HepG2 (cell line): Measurements from ENCODE around the gene ACP5. TPM values are rescaled to one million over a fixed set of nuclear protein-coding genes. Genes with fewer than 3 reads are reported as not detected.

ENCODE experiments used
- ATAC-seq: fragments of 200-7000 bp; cut with Tn5 transposase; 3 replicates; pipeline ENCODE4 v1.9.1; 2020; ENCODE audit warnings: mild to moderate bottlenecking, moderate library complexity
- BruUV-seq: library from RNA; stranded (reverse); fragments of 400-500 nt; replicated peaks from 2 replicates; lab custom pipeline; 2021; lab: Mats Ljungman, UMichigan
- CTCF ChIA-PET: fragments of 300-600 bp; formaldehyde crosslinking; extraction: SDS; loops from one replicate; lab custom pipeline; 2021; ENCODE audit warnings: low total read pairs, inconsistent platforms, low intra/inter-chr PET ratio; lab: Yijun Ruan, JAX
- POLR2A ChIA-PET: fragments of 350-600 bp; sonication (Branson Sonifier 250); formaldehyde crosslinking; loops from one replicate; lab custom pipeline; 2020; ENCODE audit warnings: antibody characterized with exemption, inconsistent platforms; lab: Yijun Ruan, JAX
- DNase-seq: peaks from one replicate; pipeline ENCODE4 v3.0.0-alpha.2; 2015; ENCODE audit warnings: low spot score
- FAIRE-seq: peaks from 3 replicates; lab custom pipeline; 2011; peaks lifted over from hg19 to GRCh38; lab: Jason Lieb, UNC
- H2AFZ ChIP-seq: one replicate; pipeline ENCODE4 v1.6.1; 2011; ENCODE audit warnings: low read length, inconsistent platforms
- H3K27ac ChIP-seq: fragments of 300-600 bp; 3 replicates; pipeline ENCODE4 v1.8.0; 2011; ENCODE audit warnings: mixed run types, mild to moderate bottlenecking, mixed read lengths, low read length, inconsistent platforms; ENCODE audit not compliant: insufficient read depth; ENCODE audit errors: extremely low read length
- H3K27me3 ChIP-seq, 2 experiments: fragments of 200-600 bp in 1 of 2; 2 replicates in 1 of 2; 3 replicates in 1 of 2; pipeline versions ENCODE4 v1.6.0 to v1.8.0; 2011; ENCODE audit warnings: low read length in 2 of 2, mild to moderate bottlenecking in 2 of 2, moderate library complexity in 2 of 2, inconsistent platforms in 1 of 2; ENCODE audit not compliant: insufficient read depth in 2 of 2, control insufficient read depth in 1 of 2
- H3K36me3 ChIP-seq, 2 experiments: fragments of 200-600 bp in 1 of 2; replicated peaks in 1 of 2; 2 replicates in 1 of 2; 3 replicates in 1 of 2; pipeline versions ENCODE4 v1.5.1 to v1.8.0; 2011; ENCODE audit warnings: low read length in 2 of 2, inconsistent platforms in 1 of 2; ENCODE audit not compliant: insufficient read depth in 2 of 2, control insufficient read depth in 1 of 2
- H3K4me1 ChIP-seq: 2 replicates; pipeline ENCODE4 v1.5.1; 2012; ENCODE audit warnings: low read length, inconsistent platforms; ENCODE audit not compliant: insufficient read depth
- H3K4me2 ChIP-seq: 2 replicates; pipeline ENCODE4 v1.6.0; 2011; ENCODE audit warnings: low read depth, low read length, inconsistent platforms
- H3K4me3 ChIP-seq, 3 experiments: fragments of 200-600 bp in 1 of 3; sonication (generic), shearing (Covaris generic) in 1 of 3; replicated peaks in 1 of 3; 2 replicates each; pipeline ENCODE4 v1.5.1; 2011 to 2016; ENCODE audit warnings: low read length in 3 of 3, inconsistent platforms in 2 of 3, low read depth in 2 of 3, mild to moderate bottlenecking in 2 of 3, control low read depth in 1 of 3, mixed read lengths in 1 of 3; ENCODE audit not compliant: insufficient read depth in 1 of 3
- H3K79me2 ChIP-seq: one replicate; pipeline ENCODE4 v1.6.1; 2011; ENCODE audit warnings: low read length, inconsistent platforms; ENCODE audit not compliant: insufficient read depth
- H3K9ac ChIP-seq: 2 replicates; pipeline ENCODE4 v1.6.0; 2011; ENCODE audit warnings: mild to moderate bottlenecking, low read depth, low read length, inconsistent platforms; ENCODE audit not compliant: insufficient read depth
- H3K9me3 ChIP-seq: 2 replicates; pipeline ENCODE4 v1.5.1; 2012; ENCODE audit warnings: mild to moderate bottlenecking, low read length
- H4K20me1 ChIP-seq: 2 replicates; pipeline ENCODE4 v1.6.0; 2011; ENCODE audit warnings: inconsistent platforms, mild to moderate bottlenecking, low read length, moderate library complexity; ENCODE audit not compliant: insufficient read depth
- FOXK2 ChIP-seq: fragments of 450-650 bp; IDR thresholded peaks from 2 replicates; pipeline ENCODE4 v1.6.1; 2016
- HNF4A ChIP-seq: sonication (generic); formaldehyde crosslinking; IDR thresholded peaks from 2 replicates; pipeline ENCODE4 v1.4.0; 2020; ENCODE audit warnings: missing genetic modification reagents
- KDM1A ChIP-seq: IDR thresholded peaks from 2 replicates; pipeline ENCODE4 v1.6.1; 2016; ENCODE audit warnings: missing compliant biosample characterization
- KDM2A ChIP-seq: sonication (generic); formaldehyde crosslinking; IDR thresholded peaks from 2 replicates; pipeline ENCODE4 v1.4.0; 2020; ENCODE audit warnings: low read depth, missing genetic modification reagents, borderline replicate concordance
- SOX6 ChIP-seq, 2 experiments: fragments of 450-650 bp in 1 of 2; sonication (generic) in 1 of 2; formaldehyde crosslinking in 1 of 2; IDR thresholded peaks; 2 replicates each; pipeline versions ENCODE4 v1.4.0 to v1.6.1; 2017 to 2020; ENCODE audit warnings: antibody characterized with exemption in 1 of 2, mild to moderate bottlenecking in 1 of 2, missing genetic modification reagents in 1 of 2
- THAP8 ChIP-seq: sonication (generic); formaldehyde crosslinking; IDR thresholded peaks from 2 replicates; pipeline ENCODE4 v1.5.1; 2020; ENCODE audit warnings: missing genetic modification reagents, mild to moderate bottlenecking, borderline replicate concordance
- ZBTB7A ChIP-seq: sonication (generic); formaldehyde crosslinking; IDR thresholded peaks from 2 replicates; pipeline ENCODE4 v1.8.0; 2022; ENCODE audit warnings: mild to moderate bottlenecking, missing genetic modification reagents
- ZFP36L2 ChIP-seq: sonication (generic); formaldehyde crosslinking; IDR thresholded peaks from 2 replicates; pipeline ENCODE4 v1.4.0; 2020; ENCODE audit warnings: missing genetic modification reagents
- ZNF12 ChIP-seq: sonication (generic); formaldehyde crosslinking; IDR thresholded peaks from 2 replicates; pipeline ENCODE4 v1.5.0; 2020; ENCODE audit warnings: missing genetic modification reagents
- ZNF749 ChIP-seq: sonication (generic); formaldehyde crosslinking; IDR thresholded peaks from 2 replicates; pipeline ENCODE4 v1.8.0; 2022; ENCODE audit warnings: mild to moderate bottlenecking, missing genetic modification reagents, moderate library complexity, borderline replicate concordance
- ZNF891 ChIP-seq: sonication (generic); formaldehyde crosslinking; IDR thresholded peaks from 2 replicates; pipeline ENCODE4 v1.5.0; 2020; ENCODE audit warnings: mild to moderate bottlenecking, missing genetic modification reagents
- WGBS: methylation state at CpG from one replicate; pipeline ENCODE4 v1.1.6; 2017; ENCODE audit warnings: low lambda C conversion rate; 5-methylcytosine and 5-hydroxymethylcytosine counted together
- in situ Hi-C: cut with HindIII; loops from 2 replicates; pipeline ENCODE4 v1.10.0; 2017; ENCODE audit warnings: low pct_unique_long_range_greater_than_20kb; ENCODE audit not compliant: extremely low pct_ligation_motif_present
- intact Hi-C: fragments of 100-400 bp; cut with micrococcal nuclease; formaldehyde crosslinking; loops from one replicate; pipeline ENCODE4 v1.10.0; 2022; ENCODE audit not compliant: unreplicated experiment
- polyA plus RNA-seq, 8 experiments: library from polyadenylated mRNA; depleted of rRNA in 3 of 8; stranded (reverse) in 7 of 8; unstranded in 1 of 8; fragments of >200 nt; fragmentation: Illumina TruSeq in 4 of 8; extraction: Trizol in 4 of 8; gene quantifications; 2 replicates each; pipeline versions ENCODE4 v1.2.1 to v1.2.3, GENCODE V29; 2011 to 2016; ENCODE audit warnings: low read depth in 4 of 8, missing spikeins in 1 of 8, mixed read lengths in 1 of 8; ENCODE audit not compliant: insufficient read depth in 1 of 8
- total RNA-seq, 5 experiments: library from RNA; depleted of rRNA; stranded (reverse); fragments of >200 nt; fragmentation: Illumina TruSeq; extraction: Trizol; gene quantifications; 2 replicates each; pipeline ENCODE4 v1.2.3, GENCODE V29; 2016; ENCODE audit warnings: low read depth in 1 of 5
- TF ChIP-seq, protein P1 (sequence below): sonication (generic); formaldehyde crosslinking; IDR thresholded peaks from 2 replicates; pipeline ENCODE4 v1.4.0; 2020; ENCODE audit warnings: missing genetic modification reagents
- TF ChIP-seq, protein P2 (sequence below): sonication (generic); formaldehyde crosslinking; IDR thresholded peaks from 2 replicates; pipeline ENCODE4 v1.4.0; 2020; ENCODE audit warnings: mild to moderate bottlenecking, low read depth, missing genetic modification reagents

ACP5 gene
- total and polyA plus RNA-seq, 2 of the 13 experiments (the other 11 are each of a cell fraction or from before 2014, with no cell fraction given), result 1.3 to 6.7 TPM

- H3K9ac ChIP-seq, result no peak overlapping the region
- FAIRE-seq, result no peak
- no peak for TF ChIP-seq FOXK2
- TF ChIP-seq ZBTB7A (CRISPR knock-in tag), result no peak
- no peak for TF ChIP-seq SOX6 (IDR thresholded peaks at IDR 0.05)
- no peak for TF ChIP-seq SOX6 (CRISPR knock-in tag; IDR thresholded peaks at IDR 0.05)
- no peak for TF ChIP-seq ZNF12 (CRISPR knock-in tag)
- TF ChIP-seq, all 625 proteins: peak for 0
- ChIA-PET CTCF (no interaction called here), POLR2A (interaction anchor here (0.5 kb wide), 1 partner anchor 80 kb away, joined by 4 read pairs; no protein-coding TSS in a partner anchor)
- no peaks in the 10 kb centered on the region for H3K27me3 ChIP-seq
- H3K4me1 ChIP-seq, result 0 out of 2 replicates have a peak, but pooled peaks cover 10% of the 10 kb centered on the region
- intact Hi-C loops (loop anchor here (2.0 to 5.0 kb wide), 2 partner anchors 50 to 89 kb away; no protein-coding TSS in a partner anchor), in situ Hi-C loops (no loop called here)
- H3K9me3 ChIP-seq, result no peaks in the 10 kb centered on the region
- H3K4me3 ChIP-seq, result no peak overlapping the region
- WGBS, result 63% methylated on average over 5 of the region's 6 CpGs
- ATAC-seq, result no peak
- H3K36me3 ChIP-seq, result no peaks in the 10 kb centered on the region
- H2AFZ ChIP-seq, result no peak overlapping the region
- no peaks in the 10 kb centered on the region for H4K20me1 ChIP-seq
- DNase-seq, result no peak
- H3K27ac ChIP-seq, result no peak overlapping the region
- BruUV-seq, result no TSS peak
- H3K4me2 ChIP-seq, result no peak overlapping the region
- no peaks in the 10 kb centered on the region for H3K79me2 ChIP-seq
Observed at GRCh38 chr19:11586331-11586730, 8.9 kb upstream of the ACP5 start.

- H3K4me2 ChIP-seq, result no peak overlapping the region
- no peak overlapping the region for H3K4me3 ChIP-seq
- 67% methylated on average over 3 of the region's 3 CpGs for WGBS
- no peak overlapping the region for H2AFZ ChIP-seq
- BruUV-seq, result no TSS peak
- TF ChIP-seq HNF4A (CRISPR knock-in tag), result no peak
- TF ChIP-seq KDM1A (CRISPR knock-in tag), result no peak
- TF ChIP-seq ZNF891 (CRISPR knock-in tag), result no peak
- TF ChIP-seq, protein P1, sequence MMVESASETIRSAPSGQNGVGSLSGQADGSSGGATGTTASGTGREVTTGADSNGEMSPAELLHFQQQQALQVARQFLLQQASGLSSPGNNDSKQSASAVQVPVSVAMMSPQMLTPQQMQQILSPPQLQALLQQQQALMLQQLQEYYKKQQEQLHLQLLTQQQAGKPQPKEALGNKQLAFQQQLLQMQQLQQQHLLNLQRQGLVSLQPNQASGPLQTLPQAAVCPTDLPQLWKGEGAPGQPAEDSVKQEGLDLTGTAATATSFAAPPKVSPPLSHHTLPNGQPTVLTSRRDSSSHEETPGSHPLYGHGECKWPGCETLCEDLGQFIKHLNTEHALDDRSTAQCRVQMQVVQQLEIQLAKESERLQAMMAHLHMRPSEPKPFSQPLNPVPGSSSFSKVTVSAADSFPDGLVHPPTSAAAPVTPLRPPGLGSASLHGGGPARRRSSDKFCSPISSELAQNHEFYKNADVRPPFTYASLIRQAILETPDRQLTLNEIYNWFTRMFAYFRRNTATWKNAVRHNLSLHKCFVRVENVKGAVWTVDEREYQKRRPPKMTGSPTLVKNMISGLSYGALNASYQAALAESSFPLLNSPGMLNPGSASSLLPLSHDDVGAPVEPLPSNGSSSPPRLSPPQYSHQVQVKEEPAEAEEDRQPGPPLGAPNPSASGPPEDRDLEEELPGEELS (CRISPR knock-in tag), result no peak
- no peak for TF ChIP-seq KDM2A
- TF ChIP-seq ZNF749, result no peak
- TF ChIP-seq ZFP36L2, result no peak
- TF ChIP-seq, protein P2, sequence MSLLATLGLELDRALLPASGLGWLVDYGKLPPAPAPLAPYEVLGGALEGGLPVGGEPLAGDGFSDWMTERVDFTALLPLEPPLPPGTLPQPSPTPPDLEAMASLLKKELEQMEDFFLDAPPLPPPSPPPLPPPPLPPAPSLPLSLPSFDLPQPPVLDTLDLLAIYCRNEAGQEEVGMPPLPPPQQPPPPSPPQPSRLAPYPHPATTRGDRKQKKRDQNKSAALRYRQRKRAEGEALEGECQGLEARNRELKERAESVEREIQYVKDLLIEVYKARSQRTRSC, result no peak
- no peak for TF ChIP-seq THAP8
- ChIA-PET POLR2A (no interaction called here), CTCF (no interaction called here)
- H3K27ac ChIP-seq, result no peak overlapping the region
- intact Hi-C loops (no loop called here), in situ Hi-C loops (no loop called here)
- no peaks in the 10 kb centered on the region for H3K36me3 ChIP-seq
- no peaks in the 10 kb centered on the region for H3K79me2 ChIP-seq
- no peak for FAIRE-seq
- no peak for ATAC-seq
- peaks cover 17% of the 10 kb centered on the region for H3K4me1 ChIP-seq
- no peaks in the 10 kb centered on the region for H4K20me1 ChIP-seq
- no peak for DNase-seq
- no peak overlapping the region for H3K9ac ChIP-seq
- H3K9me3 ChIP-seq, result no peaks in the 10 kb centered on the region
- H3K27me3 ChIP-seq, result no peaks in the 10 kb centered on the region
Observed at GRCh38 chr19:11581740-11582139, 4.3 kb upstream of the ACP5 start.
